ENCODE results near the gene GPANK1. TPM values are rescaled to one million over a fixed set of nuclear protein-coding genes. Genes with fewer than 3 reads are reported as not detected.

The GPANK1 gene
- total and polyA plus RNA-seq, 9 of the 15 experiments (the other 6 are each of a cell fraction or from before 2014, with no cell fraction given), result 32.2 to 111 (median 46.3) TPM

DNA sequence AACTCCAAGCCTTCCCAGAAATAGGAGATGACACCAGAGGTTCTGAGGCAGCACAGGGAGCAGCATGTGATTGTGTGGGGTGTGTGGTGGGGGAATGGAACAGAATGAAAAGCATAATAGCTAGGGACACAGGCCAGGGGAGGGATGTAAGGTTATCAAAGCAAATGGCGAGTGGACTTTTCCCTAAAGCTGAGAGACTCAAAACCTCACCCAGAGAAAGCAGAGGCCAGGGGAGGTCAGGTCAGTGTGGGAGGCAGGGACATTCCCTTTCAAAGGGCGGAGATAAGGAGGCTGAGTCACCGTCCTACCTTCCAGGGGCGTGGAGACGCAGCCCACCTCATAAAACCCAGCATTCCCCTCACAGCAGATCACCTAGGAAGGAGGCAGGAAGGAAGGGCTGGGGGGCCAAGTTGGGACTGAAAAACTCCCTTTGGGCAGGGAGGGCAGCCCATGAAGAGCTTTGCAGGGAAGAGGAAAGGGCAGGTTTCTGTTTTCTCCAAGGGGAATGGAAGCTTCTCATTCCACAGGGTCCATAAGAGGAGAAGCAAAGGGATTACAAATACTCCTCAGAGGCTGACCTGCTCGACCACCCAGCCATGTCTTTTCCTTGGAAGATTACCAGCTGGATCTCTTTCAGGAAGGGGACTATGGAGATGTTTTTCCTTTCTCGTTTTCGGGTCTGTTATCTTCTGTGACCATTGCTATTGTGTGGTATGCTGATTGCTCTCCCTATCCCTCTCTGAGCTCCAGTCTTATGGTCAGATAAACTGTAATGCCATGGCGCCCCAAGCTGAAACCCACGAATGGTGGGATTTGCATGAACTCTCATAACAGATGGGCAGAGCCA, 25.7 kb upstream of the GPANK1 start (continued):
- TF ChIP-seq, protein P1, sequence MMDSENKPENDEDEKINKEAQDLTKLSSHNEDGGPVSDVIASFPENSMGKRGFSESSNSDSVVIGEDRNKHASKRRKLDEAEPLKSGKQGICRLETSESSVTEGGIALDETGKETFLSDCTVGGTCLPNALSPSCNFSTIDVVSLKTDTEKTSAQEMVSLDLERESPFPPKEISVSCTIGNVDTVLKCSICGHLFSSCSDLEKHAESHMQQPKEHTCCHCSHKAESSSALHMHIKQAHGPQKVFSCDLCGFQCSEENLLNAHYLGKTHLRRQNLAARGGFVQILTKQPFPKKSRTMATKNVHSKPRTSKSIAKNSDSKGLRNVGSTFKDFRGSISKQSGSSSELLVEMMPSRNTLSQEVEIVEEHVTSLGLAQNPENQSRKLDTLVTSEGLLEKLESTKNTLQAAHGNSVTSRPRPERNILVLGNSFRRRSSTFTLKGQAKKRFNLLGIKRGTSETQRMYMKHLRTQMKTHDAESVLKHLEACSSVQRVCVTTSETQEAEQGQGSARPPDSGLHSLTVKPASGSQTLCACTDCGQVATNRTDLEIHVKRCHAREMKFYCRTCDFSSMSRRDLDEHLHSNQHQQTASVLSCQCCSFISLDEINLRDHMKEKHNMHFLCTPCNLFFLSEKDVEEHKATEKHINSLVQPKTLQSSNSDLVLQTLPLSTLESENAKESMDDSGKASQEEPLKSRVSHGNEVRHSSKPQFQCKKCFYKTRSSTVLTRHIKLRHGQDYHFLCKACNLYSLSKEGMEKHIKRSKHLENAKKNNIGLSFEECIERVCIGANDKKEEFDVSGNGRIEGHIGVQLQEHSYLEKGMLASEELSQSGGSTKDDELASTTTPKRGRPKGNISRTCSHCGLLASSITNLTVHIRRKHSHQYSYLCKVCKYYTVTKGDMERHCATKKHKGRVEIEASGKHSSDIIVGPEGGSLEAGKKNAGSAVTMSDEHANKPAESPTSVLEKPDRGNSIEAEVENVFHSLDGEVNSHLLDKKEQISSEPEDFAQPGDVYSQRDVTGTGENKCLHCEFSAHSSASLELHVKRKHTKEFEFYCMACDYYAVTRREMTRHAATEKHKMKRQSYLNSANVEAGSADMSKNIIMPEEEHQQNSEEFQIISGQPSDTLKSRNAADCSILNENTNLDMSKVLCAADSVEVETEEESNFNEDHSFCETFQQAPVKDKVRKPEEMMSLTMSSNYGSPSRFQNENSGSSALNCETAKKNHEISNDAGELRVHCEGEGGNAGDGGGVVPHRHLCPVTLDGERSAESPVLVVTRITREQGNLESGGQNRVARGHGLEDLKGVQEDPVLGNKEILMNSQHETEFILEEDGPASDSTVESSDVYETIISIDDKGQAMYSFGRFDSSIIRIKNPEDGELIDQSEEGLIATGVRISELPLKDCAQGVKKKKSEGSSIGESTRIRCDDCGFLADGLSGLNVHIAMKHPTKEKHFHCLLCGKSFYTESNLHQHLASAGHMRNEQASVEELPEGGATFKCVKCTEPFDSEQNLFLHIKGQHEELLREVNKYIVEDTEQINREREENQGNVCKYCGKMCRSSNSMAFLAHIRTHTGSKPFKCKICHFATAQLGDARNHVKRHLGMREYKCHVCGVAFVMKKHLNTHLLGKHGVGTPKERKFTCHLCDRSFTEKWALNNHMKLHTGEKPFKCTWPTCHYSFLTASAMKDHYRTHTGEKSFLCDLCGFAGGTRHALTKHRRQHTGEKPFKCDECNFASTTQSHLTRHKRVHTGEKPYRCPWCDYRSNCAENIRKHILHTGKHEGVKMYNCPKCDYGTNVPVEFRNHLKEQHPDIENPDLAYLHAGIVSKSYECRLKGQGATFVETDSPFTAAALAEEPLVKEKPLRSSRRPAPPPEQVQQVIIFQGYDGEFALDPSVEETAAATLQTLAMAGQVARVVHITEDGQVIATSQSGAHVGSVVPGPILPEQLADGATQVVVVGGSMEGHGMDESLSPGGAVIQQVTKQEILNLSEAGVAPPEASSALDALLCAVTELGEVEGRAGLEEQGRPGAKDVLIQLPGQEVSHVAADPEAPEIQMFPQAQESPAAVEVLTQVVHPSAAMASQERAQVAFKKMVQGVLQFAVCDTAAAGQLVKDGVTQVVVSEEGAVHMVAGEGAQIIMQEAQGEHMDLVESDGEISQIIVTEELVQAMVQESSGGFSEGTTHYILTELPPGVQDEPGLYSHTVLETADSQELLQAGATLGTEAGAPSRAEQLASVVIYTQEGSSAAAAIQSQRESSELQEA (IDR thresholded peaks at IDR 0.05; ENCODE audit: low read depth), result no peak
- TF ChIP-seq LEF1 (IDR thresholded peaks at IDR 0.05) (peak; percentile 95), KAT8 (IDR thresholded peaks at IDR 0.05; ENCODE audit: low read depth) (no peak), STAT5B (CRISPR knock-in tag; IDR thresholded peaks at IDR 0.05) (no peak), GABPA (tag; conservative IDR thresholded peaks at IDR 0.05; ENCODE audit: low read depth) (0 out of 2 replicates have a peak, but pooled peaks have one; percentile 25), ZNF41 (CRISPR knock-in tag; conservative IDR thresholded peaks at IDR 0.05) (0 out of 2 replicates have a peak, but pooled peaks have one; percentile 7), RBM17 (IDR thresholded peaks at IDR 0.05; ENCODE audit: borderline replicate concordance, low read depth, low read length) (no peak), NR2C2 (CRISPR knock-in tag; IDR thresholded peaks at IDR 0.05) (no peak), NR2C2 (tag; IDR thresholded peaks at IDR 0.05) (peak; percentile 84), BDP1 (IDR thresholded peaks at IDR 0.05; ENCODE audit: insufficient read depth, insufficient read length) (no peak)
- TF ChIP-seq, protein P2, sequence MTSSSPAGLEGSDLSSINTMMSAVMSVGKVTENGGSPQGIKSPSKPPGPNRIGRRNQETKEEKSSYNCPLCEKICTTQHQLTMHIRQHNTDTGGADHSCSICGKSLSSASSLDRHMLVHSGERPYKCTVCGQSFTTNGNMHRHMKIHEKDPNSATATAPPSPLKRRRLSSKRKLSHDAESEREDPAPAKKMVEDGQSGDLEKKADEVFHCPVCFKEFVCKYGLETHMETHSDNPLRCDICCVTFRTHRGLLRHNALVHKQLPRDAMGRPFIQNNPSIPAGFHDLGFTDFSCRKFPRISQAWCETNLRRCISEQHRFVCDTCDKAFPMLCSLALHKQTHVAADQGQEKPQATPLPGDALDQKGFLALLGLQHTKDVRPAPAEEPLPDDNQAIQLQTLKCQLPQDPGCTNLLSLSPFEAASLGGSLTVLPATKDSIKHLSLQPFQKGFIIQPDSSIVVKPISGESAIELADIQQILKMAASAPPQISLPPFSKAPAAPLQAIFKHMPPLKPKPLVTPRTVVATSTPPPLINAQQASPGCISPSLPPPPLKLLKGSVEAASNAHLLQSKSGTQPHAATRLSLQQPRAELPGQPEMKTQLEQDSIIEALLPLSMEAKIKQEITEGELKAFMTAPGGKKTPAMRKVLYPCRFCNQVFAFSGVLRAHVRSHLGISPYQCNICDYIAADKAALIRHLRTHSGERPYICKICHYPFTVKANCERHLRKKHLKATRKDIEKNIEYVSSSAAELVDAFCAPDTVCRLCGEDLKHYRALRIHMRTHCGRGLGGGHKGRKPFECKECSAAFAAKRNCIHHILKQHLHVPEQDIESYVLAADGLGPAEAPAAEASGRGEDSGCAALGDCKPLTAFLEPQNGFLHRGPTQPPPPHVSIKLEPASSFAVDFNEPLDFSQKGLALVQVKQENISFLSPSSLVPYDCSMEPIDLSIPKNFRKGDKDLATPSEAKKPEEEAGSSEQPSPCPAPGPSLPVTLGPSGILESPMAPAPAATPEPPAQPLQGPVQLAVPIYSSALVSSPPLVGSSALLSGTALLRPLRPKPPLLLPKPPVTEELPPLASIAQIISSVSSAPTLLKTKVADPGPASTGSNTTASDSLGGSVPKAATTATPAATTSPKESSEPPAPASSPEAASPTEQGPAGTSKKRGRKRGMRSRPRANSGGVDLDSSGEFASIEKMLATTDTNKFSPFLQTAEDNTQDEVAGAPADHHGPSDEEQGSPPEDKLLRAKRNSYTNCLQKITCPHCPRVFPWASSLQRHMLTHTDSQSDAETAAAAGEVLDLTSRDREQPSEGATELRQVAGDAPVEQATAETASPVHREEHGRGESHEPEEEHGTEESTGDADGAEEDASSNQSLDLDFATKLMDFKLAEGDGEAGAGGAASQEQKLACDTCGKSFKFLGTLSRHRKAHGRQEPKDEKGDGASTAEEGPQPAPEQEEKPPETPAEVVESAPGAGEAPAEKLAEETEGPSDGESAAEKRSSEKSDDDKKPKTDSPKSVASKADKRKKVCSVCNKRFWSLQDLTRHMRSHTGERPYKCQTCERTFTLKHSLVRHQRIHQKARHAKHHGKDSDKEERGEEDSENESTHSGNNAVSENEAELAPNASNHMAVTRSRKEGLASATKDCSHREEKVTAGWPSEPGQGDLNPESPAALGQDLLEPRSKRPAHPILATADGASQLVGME (CRISPR knock-in tag; IDR thresholded peaks at IDR 0.05), result peak; percentile 11; the same call in 1 of the 2 replicates
- TF ChIP-seq, protein P3, sequence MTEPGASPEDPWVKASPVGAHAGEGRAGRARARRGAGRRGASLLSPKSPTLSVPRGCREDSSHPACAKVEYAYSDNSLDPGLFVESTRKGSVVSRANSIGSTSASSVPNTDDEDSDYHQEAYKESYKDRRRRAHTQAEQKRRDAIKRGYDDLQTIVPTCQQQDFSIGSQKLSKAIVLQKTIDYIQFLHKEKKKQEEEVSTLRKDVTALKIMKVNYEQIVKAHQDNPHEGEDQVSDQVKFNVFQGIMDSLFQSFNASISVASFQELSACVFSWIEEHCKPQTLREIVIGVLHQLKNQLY (CRISPR knock-in tag; conservative IDR thresholded peaks at IDR 0.05), result no peak
